HepG2 (cell line): ENCODE measurements around the gene SERTAD3. TPM values are rescaled to one million over a fixed set of nuclear protein-coding genes. Genes with fewer than 3 reads are reported as not detected.

Source experiments
- FLYWCH1 ChIP-seq: sonication (generic); formaldehyde crosslinking; IDR thresholded peaks from 2 replicates; pipeline ENCODE4 v1.8.1; 2023; ENCODE audit warnings: mild to moderate bottlenecking, missing genetic modification reagents
- HNRNPL ChIP-seq: fragments of 200-400 bp; formaldehyde crosslinking; IDR thresholded peaks from 2 replicates; pipeline ENCODE4 v1.6.1; 2017; ENCODE audit warnings: mild to moderate bottlenecking, low read depth, low read length
- MTA1 ChIP-seq: sonication (generic); formaldehyde crosslinking; IDR thresholded peaks from 2 replicates; pipeline ENCODE4 v1.4.0; 2020; ENCODE audit warnings: missing genetic modification reagents, mild to moderate bottlenecking, borderline replicate concordance
- PCBP1 ChIP-seq: fragments of 200-400 bp; formaldehyde crosslinking; IDR thresholded peaks from 2 replicates; pipeline ENCODE4 v1.6.1; 2017; ENCODE audit warnings: mild to moderate bottlenecking, low read depth, low read length, borderline replicate concordance
- RBAK ChIP-seq: sonication (generic); formaldehyde crosslinking; IDR thresholded peaks from 2 replicates; pipeline ENCODE4 v1.5.1; 2020; ENCODE audit warnings: mild to moderate bottlenecking, missing genetic modification reagents
- SRSF9 ChIP-seq: fragments of 200-400 bp; formaldehyde crosslinking; IDR thresholded peaks from 2 replicates; pipeline ENCODE4 v1.6.1; 2018; ENCODE audit warnings: borderline replicate concordance, mild to moderate bottlenecking, low read depth, low read length; ENCODE audit not compliant: insufficient read depth, poor library complexity, severe bottlenecking
- ZC3H13 ChIP-seq: sonication (generic); formaldehyde crosslinking; IDR thresholded peaks from 2 replicates; pipeline ENCODE4 v1.8.1; 2023; ENCODE audit warnings: mild to moderate bottlenecking, missing genetic modification reagents, moderate library complexity
- ZFP36L2 ChIP-seq: sonication (generic); formaldehyde crosslinking; IDR thresholded peaks from 2 replicates; pipeline ENCODE4 v1.4.0; 2020; ENCODE audit warnings: missing genetic modification reagents
- ZNF230 ChIP-seq: sonication (generic); formaldehyde crosslinking; IDR thresholded peaks from 2 replicates; pipeline ENCODE4 v1.4.0; 2020; ENCODE audit warnings: mild to moderate bottlenecking, missing genetic modification reagents
- ZNF530 ChIP-seq: sonication (generic); formaldehyde crosslinking; IDR thresholded peaks from 2 replicates; pipeline ENCODE4 v1.5.0; 2020; ENCODE audit warnings: low read depth, mild to moderate bottlenecking, missing genetic modification reagents
- ZNF720 ChIP-seq: sonication (generic); formaldehyde crosslinking; IDR thresholded peaks from 2 replicates; pipeline ENCODE4 v1.4.0; 2020; ENCODE audit warnings: missing genetic modification reagents
- ZNF768 ChIP-seq: sonication (generic); formaldehyde crosslinking; IDR thresholded peaks from 2 replicates; pipeline ENCODE4 v1.4.0; 2020; ENCODE audit warnings: missing genetic modification reagents
- ZSCAN29 ChIP-seq: sonication (generic); formaldehyde crosslinking; conservative IDR thresholded peaks from 2 replicates; pipeline ENCODE4 v1.4.0; 2020; ENCODE audit warnings: mild to moderate bottlenecking, missing genetic modification reagents
- polyA plus RNA-seq, 8 experiments: library from polyadenylated mRNA; depleted of rRNA in 3 of 8; stranded (reverse) in 7 of 8; unstranded in 1 of 8; fragments of >200 nt; fragmentation: Illumina TruSeq in 4 of 8; extraction: Trizol in 4 of 8; gene quantifications; 2 replicates each; pipeline versions ENCODE4 v1.2.1 to v1.2.3, GENCODE V29; 2011 to 2016; ENCODE audit warnings: low read depth in 4 of 8, missing spikeins in 1 of 8, mixed read lengths in 1 of 8; ENCODE audit not compliant: insufficient read depth in 1 of 8
- total RNA-seq, 5 experiments: library from RNA; depleted of rRNA; stranded (reverse); fragments of >200 nt; fragmentation: Illumina TruSeq; extraction: Trizol; gene quantifications; 2 replicates each; pipeline ENCODE4 v1.2.3, GENCODE V29; 2016; ENCODE audit warnings: low read depth in 1 of 5
- TF ChIP-seq, protein P1 (sequence below): sonication (generic); formaldehyde crosslinking; IDR thresholded peaks from 2 replicates; pipeline ENCODE4 v1.4.0; 2020; ENCODE audit warnings: low read depth, mild to moderate bottlenecking, missing genetic modification reagents
- TF ChIP-seq, protein P2 (sequence below): fragments of 450-650 bp; IDR thresholded peaks from 2 replicates; pipeline ENCODE4 v1.6.1; 2016
- TF ChIP-seq, protein P3 (sequence below): sonication (generic); formaldehyde crosslinking; IDR thresholded peaks from 2 replicates; pipeline ENCODE4 v1.5.0; 2020; ENCODE audit warnings: missing genetic modification reagents, mild to moderate bottlenecking, borderline replicate concordance
- TF ChIP-seq, protein P4 (sequence below): sonication (generic); formaldehyde crosslinking; IDR thresholded peaks from 2 replicates; pipeline ENCODE4 v1.4.0; 2020; ENCODE audit warnings: low read depth, missing genetic modification reagents
- TF ChIP-seq, protein P5 (sequence below): IDR thresholded peaks from 2 replicates; pipeline ENCODE4 v1.6.1; 2016
- TF ChIP-seq, protein P6 (sequence below): sonication (generic); formaldehyde crosslinking; IDR thresholded peaks from 2 replicates; pipeline ENCODE4 v1.5.0; 2020; ENCODE audit warnings: missing genetic modification reagents

SERTAD3 gene
- total and polyA plus RNA-seq, 2 of the 13 experiments (the other 11 are each of a cell fraction or from before 2014, with no cell fraction given) = 9.6 to 16.9 TPM

DNA sequence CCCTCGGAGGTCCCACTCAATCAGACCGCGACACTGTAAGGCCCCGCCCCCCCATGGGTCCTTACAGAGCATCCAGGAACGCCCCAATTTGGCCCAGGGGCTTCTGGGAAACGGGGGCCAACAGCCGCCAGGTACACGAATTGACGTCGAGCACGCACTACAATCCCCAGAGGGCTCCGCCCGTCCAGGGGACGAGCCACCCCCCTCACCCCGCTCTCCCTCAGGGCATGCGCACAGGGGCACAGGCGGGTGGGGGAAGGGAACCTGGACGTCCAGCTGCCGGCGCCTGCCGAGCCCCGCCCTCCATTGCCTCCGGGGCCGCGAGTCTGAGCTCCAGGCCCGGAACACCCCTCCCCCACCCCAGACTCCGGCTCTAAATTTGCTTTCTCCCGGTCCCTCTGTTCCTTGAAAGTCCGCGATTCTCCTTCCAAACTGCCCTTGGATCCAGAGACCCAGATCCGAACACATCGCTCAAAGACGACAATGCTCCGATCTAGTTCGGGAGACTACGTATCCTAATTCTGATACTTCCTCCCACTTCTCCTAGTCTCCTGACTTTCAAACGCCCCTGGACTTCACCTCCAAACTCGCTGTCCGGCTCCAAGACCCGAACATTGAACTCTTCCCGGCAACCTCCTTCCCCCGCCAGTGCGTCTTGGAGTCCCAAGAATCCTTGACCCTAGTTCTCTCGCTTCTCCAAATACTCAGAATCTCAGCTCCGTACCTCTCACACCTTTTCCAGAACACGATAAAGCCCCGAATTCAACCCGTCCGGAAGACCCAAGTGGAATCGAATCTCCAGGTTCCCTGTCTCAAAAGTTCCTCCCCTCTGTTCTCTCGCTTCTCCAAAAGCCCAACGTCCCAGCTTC, 770 bp downstream of the SERTAD3 start (continued):
- TF ChIP-seq SRSF9 = no peak
- TF ChIP-seq PCBP1 = peak; percentile 89; the same call in 1 of the 2 replicates
- TF ChIP-seq ZC3H13 (CRISPR knock-in tag) = no peak
- no peak for TF ChIP-seq ZNF768 (CRISPR knock-in tag)
- no peak for TF ChIP-seq ZSCAN29
- no peak for TF ChIP-seq MTA1 (CRISPR knock-in tag)
- TF ChIP-seq ZNF230 (CRISPR knock-in tag) = no peak
- TF ChIP-seq, protein P1, sequence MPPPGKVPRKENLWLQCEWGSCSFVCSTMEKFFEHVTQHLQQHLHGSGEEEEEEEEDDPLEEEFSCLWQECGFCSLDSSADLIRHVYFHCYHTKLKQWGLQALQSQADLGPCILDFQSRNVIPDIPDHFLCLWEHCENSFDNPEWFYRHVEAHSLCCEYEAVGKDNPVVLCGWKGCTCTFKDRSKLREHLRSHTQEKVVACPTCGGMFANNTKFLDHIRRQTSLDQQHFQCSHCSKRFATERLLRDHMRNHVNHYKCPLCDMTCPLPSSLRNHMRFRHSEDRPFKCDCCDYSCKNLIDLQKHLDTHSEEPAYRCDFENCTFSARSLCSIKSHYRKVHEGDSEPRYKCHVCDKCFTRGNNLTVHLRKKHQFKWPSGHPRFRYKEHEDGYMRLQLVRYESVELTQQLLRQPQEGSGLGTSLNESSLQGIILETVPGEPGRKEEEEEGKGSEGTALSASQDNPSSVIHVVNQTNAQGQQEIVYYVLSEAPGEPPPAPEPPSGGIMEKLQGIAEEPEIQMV (CRISPR knock-in tag) = no peak
- TF ChIP-seq, protein P2, sequence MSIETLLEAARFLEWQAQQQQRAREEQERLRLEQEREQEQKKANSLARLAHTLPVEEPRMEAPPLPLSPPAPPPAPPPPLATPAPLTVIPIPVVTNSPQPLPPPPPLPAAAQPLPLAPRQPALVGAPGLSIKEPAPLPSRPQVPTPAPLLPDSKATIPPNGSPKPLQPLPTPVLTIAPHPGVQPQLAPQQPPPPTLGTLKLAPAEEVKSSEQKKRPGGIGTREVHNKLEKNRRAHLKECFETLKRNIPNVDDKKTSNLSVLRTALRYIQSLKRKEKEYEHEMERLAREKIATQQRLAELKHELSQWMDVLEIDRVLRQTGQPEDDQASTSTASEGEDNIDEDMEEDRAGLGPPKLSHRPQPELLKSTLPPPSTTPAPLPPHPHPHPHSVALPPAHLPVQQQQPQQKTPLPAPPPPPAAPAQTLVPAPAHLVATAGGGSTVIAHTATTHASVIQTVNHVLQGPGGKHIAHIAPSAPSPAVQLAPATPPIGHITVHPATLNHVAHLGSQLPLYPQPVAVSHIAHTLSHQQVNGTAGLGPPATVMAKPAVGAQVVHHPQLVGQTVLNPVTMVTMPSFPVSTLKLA = peak; percentile 30; the same call in 1 of the 2 replicates
- TF ChIP-seq, protein P3, sequence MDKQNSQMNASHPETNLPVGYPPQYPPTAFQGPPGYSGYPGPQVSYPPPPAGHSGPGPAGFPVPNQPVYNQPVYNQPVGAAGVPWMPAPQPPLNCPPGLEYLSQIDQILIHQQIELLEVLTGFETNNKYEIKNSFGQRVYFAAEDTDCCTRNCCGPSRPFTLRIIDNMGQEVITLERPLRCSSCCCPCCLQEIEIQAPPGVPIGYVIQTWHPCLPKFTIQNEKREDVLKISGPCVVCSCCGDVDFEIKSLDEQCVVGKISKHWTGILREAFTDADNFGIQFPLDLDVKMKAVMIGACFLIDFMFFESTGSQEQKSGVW (CRISPR knock-in tag) = no peak
- no peak for TF ChIP-seq FLYWCH1
- TF ChIP-seq ZNF720 = no peak
- no peak for TF ChIP-seq ZFP36L2 (CRISPR knock-in tag)
- no peak for TF ChIP-seq HNRNPL
- TF ChIP-seq, protein P4, sequence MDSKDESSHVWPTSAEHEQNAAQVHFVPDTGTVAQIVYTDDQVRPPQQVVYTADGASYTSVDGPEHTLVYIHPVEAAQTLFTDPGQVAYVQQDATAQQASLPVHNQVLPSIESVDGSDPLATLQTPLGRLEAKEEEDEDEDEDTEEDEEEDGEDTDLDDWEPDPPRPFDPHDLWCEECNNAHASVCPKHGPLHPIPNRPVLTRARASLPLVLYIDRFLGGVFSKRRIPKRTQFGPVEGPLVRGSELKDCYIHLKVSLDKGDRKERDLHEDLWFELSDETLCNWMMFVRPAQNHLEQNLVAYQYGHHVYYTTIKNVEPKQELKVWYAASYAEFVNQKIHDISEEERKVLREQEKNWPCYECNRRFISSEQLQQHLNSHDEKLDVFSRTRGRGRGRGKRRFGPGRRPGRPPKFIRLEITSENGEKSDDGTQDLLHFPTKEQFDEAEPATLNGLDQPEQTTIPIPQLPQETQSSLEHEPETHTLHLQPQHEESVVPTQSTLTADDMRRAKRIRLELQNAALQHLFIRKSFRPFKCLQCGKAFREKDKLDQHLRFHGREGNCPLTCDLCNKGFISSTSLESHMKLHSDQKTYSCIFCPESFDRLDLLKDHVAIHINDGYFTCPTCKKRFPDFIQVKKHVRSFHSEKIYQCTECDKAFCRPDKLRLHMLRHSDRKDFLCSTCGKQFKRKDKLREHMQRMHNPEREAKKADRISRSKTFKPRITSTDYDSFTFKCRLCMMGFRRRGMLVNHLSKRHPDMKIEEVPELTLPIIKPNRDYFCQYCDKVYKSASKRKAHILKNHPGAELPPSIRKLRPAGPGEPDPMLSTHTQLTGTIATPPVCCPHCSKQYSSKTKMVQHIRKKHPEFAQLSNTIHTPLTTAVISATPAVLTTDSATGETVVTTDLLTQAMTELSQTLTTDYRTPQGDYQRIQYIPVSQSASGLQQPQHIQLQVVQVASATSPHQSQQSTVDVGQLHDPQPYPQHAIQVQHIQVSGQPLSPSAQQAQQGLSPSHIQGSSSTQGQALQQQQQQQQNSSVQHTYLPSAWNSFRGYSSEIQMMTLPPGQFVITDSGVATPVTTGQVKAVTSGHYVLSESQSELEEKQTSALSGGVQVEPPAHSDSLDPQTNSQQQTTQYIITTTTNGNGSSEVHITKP = peak; percentile 51; the same call in 1 of the 2 replicates
- TF ChIP-seq, protein P5, sequence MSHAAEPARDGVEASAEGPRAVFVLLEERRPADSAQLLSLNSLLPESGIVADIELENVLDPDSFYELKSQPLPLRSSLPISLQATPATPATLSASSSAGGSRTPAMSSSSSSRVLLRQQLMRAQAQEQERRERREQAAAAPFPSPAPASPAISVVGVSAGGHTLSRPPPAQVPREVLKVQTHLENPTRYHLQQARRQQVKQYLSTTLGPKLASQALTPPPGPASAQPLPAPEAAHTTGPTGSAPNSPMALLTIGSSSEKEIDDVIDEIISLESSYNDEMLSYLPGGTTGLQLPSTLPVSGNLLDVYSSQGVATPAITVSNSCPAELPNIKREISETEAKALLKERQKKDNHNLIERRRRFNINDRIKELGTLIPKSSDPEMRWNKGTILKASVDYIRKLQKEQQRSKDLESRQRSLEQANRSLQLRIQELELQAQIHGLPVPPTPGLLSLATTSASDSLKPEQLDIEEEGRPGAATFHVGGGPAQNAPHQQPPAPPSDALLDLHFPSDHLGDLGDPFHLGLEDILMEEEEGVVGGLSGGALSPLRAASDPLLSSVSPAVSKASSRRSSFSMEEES (CRISPR knock-in tag) = no peak
- TF ChIP-seq, protein P6, sequence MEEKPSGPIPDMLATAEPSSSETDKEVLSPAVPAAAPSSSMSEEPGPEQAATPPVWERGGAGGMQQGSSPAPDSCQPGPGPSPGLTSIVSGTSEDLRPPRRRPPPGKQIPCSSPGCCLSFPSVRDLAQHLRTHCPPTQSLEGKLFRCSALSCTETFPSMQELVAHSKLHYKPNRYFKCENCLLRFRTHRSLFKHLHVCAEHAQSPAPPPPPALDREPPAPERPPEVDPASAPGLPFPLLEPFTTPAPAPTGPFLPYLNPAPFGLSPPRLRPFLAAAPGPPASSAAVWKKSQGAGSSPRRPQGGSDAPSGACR (CRISPR knock-in tag) = no peak
- TF ChIP-seq RBAK = no peak
- no peak for TF ChIP-seq ZNF530
